Measurements from ENCODE around the gene TSEN15. TPM values are rescaled to one million over a fixed set of nuclear protein-coding genes. Genes with fewer than 3 reads are reported as not detected.

Gene TSEN15
- total and polyA plus RNA-seq, 2 of the 13 experiments (the other 11 are each of a cell fraction or from before 2014, with no cell fraction given): 25.6 to 35.8 TPM

DNA sequence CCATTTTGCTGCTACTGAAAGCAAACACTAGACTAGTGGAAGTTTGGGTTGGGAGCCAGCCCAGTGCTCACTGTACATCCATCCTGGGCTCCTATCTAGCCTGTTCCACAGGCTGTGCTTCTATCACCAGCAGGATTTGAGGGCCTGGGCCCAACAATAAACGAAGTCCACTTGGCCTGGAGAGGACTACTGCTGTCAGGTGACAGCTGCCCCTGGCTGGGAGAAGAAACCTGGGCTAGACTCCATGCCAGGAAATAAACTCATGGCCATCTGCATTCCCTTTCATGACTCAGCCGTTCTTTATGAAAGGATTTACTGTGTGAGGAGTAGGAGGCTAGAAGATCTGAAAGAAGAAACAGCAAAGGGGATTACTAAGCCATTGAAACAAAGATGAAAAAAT is 49.5 kb upstream of the TSEN15 start (continued):
- TF ChIP-seq ZBTB10 (CRISPR knock-in tag; IDR thresholded peaks at IDR 0.05; ENCODE audit: borderline replicate concordance) (no peak), ZNF615 (CRISPR knock-in tag; IDR thresholded peaks at IDR 0.05; ENCODE audit: borderline replicate concordance) (no peak), NFE2L2 (IDR thresholded peaks at IDR 0.05; ENCODE audit: low read length) (peak; percentile 80), ZNF782 (CRISPR knock-in tag; IDR thresholded peaks at IDR 0.05; ENCODE audit: borderline replicate concordance) (no peak), PAWR (CRISPR knock-in tag; IDR thresholded peaks at IDR 0.05; ENCODE audit: borderline replicate concordance) (no peak), ZNF207 (IDR thresholded peaks at IDR 0.05; ENCODE audit: borderline replicate concordance) (no peak), JARID2 (CRISPR knock-in tag; IDR thresholded peaks at IDR 0.05; ENCODE audit: insufficient replicate concordance) (no peak), ZBTB4 (CRISPR knock-in tag; IDR thresholded peaks at IDR 0.05; ENCODE audit: borderline replicate concordance) (no peak), HMG20B (CRISPR knock-in tag; conservative IDR thresholded peaks at IDR 0.05) (peak; percentile 83; the same call in 1 of the 2 replicates), MEIS1 (CRISPR knock-in tag; IDR thresholded peaks at IDR 0.05; ENCODE audit: borderline replicate concordance) (no peak), ZNF317 (CRISPR knock-in tag; IDR thresholded peaks at IDR 0.05) (no peak), PAX8 (CRISPR knock-in tag; IDR thresholded peaks at IDR 0.05; ENCODE audit: borderline replicate concordance) (no peak), NKX3-1 (CRISPR knock-in tag; IDR thresholded peaks at IDR 0.05) (no peak), IKZF4 (CRISPR knock-in tag; IDR thresholded peaks at IDR 0.05; ENCODE audit: borderline replicate concordance, low read depth, not compliant biosample characterization) (no peak)
- TF ChIP-seq, protein P1, sequence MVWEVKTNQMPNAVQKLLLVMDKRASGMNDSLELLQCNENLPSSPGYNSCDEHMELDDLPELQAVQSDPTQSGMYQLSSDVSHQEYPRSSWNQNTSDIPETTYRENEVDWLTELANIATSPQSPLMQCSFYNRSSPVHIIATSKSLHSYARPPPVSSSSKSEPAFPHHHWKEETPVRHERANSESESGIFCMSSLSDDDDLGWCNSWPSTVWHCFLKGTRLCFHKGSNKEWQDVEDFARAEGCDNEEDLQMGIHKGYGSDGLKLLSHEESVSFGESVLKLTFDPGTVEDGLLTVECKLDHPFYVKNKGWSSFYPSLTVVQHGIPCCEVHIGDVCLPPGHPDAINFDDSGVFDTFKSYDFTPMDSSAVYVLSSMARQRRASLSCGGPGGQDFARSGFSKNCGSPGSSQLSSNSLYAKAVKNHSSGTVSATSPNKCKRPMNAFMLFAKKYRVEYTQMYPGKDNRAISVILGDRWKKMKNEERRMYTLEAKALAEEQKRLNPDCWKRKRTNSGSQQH (CRISPR knock-in tag; IDR thresholded peaks at IDR 0.05; ENCODE audit: low read depth): no peak
- TF ChIP-seq, protein P2, sequence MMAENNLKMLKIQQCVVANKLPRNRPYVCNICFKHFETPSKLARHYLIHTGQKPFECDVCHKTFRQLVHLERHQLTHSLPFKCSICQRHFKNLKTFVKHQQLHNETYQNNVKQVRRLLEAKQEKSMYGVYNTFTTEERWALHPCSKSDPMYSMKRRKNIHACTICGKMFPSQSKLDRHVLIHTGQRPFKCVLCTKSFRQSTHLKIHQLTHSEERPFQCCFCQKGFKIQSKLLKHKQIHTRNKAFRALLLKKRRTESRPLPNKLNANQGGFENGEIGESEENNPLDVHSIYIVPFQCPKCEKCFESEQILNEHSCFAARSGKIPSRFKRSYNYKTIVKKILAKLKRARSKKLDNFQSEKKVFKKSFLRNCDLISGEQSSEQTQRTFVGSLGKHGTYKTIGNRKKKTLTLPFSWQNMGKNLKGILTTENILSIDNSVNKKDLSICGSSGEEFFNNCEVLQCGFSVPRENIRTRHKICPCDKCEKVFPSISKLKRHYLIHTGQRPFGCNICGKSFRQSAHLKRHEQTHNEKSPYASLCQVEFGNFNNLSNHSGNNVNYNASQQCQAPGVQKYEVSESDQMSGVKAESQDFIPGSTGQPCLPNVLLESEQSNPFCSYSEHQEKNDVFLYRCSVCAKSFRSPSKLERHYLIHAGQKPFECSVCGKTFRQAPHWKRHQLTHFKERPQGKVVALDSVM (CRISPR knock-in tag; IDR thresholded peaks at IDR 0.05): no peak

All from HepG2 (cell line).